IMR-90 (cell line): ENCODE data around the gene VWA8. TPM values are rescaled to one million over a fixed set of nuclear protein-coding genes. Genes with fewer than 3 reads are reported as not detected.

ENCODE experiments used
- ATAC-seq: fragments of 200-7000 bp; cut with Tn5 transposase; 2 replicates; pipeline ENCODE4 v1.9.1; 2020; ENCODE audit warnings: low read depth, mild to moderate bottlenecking, moderate library complexity
- BruUV-seq: library from RNA; stranded (reverse); fragments of 400-500 nt; replicated peaks from 2 replicates; lab custom pipeline; 2021; lab: Mats Ljungman, UMichigan
- CTCF ChIA-PET: fragments of 300-600 bp; formaldehyde crosslinking; extraction: SDS; loops from one replicate; lab custom pipeline; 2021; ENCODE audit warnings: antibody characterized with exemption; lab: Yijun Ruan, JAX
- POLR2A ChIA-PET: fragments of 300-600 bp; sonication (Branson Sonifier 250); formaldehyde crosslinking; loops from one replicate; lab custom pipeline; 2022; ENCODE audit warnings: antibody characterized with exemption; ENCODE audit not compliant: unreplicated experiment; lab: Charles Lee
- DNase-seq: peaks from one replicate; pipeline ENCODE4 v3.0.0; 2013
- H2AFZ ChIP-seq: replicated peaks from 2 replicates; pipeline ENCODE3; 2013; ENCODE audit warnings: low read length, mild to moderate bottlenecking; ENCODE audit not compliant: poor library complexity
- H2AK5ac ChIP-seq: 2 replicates; pipeline ENCODE4 v1.6.1; 2013; ENCODE audit warnings: low read depth, low read length, inconsistent platforms
- H2AK9ac ChIP-seq: replicated peaks from 2 replicates; pipeline ENCODE3; 2013; ENCODE audit warnings: mild to moderate bottlenecking, low read depth, low read length, moderate library complexity; ENCODE audit not compliant: poor library complexity
- H2BK120ac ChIP-seq: 2 replicates; pipeline ENCODE4 v1.6.1; 2013; ENCODE audit warnings: low read depth, low read length, inconsistent platforms
- H2BK15ac ChIP-seq: 3 replicates; pipeline ENCODE4 v1.6.1; 2013; ENCODE audit warnings: low read depth, low read length, inconsistent platforms
- H2BK20ac ChIP-seq: 2 replicates; pipeline ENCODE4 v1.6.1; 2013; ENCODE audit warnings: low read depth, mild to moderate bottlenecking, inconsistent platforms, low read length, moderate library complexity
- H2BK5ac ChIP-seq: 2 replicates; pipeline ENCODE4 v1.6.1; 2013; ENCODE audit warnings: mild to moderate bottlenecking, low read depth, low read length, inconsistent platforms; ENCODE audit not compliant: poor library complexity, severe bottlenecking
- H3K14ac ChIP-seq: replicated peaks from 2 replicates; pipeline ENCODE4 v1.6.1; 2013; ENCODE audit warnings: low read depth, low read length, inconsistent platforms
- H3K18ac ChIP-seq: 2 replicates; pipeline ENCODE4 v1.6.1; 2013; ENCODE audit warnings: low read depth, low read length, control low read depth
- H3K23ac ChIP-seq: 2 replicates; pipeline ENCODE4 v1.6.1; 2013; ENCODE audit warnings: low read depth, low read length, inconsistent platforms
- H3K27ac ChIP-seq: 2 replicates; pipeline ENCODE4 v1.5.1; 2013; ENCODE audit warnings: mild to moderate bottlenecking, control low read depth, low read length; ENCODE audit not compliant: insufficient read depth
- H3K27me3 ChIP-seq: 2 replicates; pipeline ENCODE4 v1.6.1; 2013; ENCODE audit warnings: low read length; ENCODE audit not compliant: control insufficient read depth, insufficient read depth
- H3K36me3 ChIP-seq: 2 replicates; pipeline ENCODE4 v1.6.1; 2013; ENCODE audit warnings: low read length, mixed read lengths; ENCODE audit not compliant: control insufficient read depth, insufficient read depth
- H3K4ac ChIP-seq: 2 replicates; pipeline ENCODE4 v1.6.1; 2013; ENCODE audit warnings: low read depth, low read length, inconsistent platforms
- H3K4me1 ChIP-seq: 2 replicates; pipeline ENCODE4 v1.6.1; 2013; ENCODE audit warnings: low read length, mixed read lengths; ENCODE audit not compliant: control insufficient read depth, insufficient read depth
- H3K4me2 ChIP-seq: 2 replicates; pipeline ENCODE4 v1.6.1; 2013; ENCODE audit warnings: low read depth, mild to moderate bottlenecking, control low read depth, low read length, moderate library complexity
- H3K4me3 ChIP-seq: 2 replicates; pipeline ENCODE4 v1.5.1; 2013; ENCODE audit warnings: low read depth, mild to moderate bottlenecking, control low read depth, low read length, moderate library complexity; ENCODE audit not compliant: insufficient read depth
- H3K56ac ChIP-seq: 2 replicates; pipeline ENCODE4 v1.6.1; 2013; ENCODE audit warnings: low read length, inconsistent platforms; ENCODE audit not compliant: insufficient read depth; ENCODE audit errors: extremely low read depth
- H3K79me1 ChIP-seq, 2 experiments: 2 replicates each; pipeline ENCODE4 v1.6.1; 2013; ENCODE audit warnings: low read length in 2 of 2, inconsistent platforms in 1 of 2, low read depth in 1 of 2
- H3K9ac ChIP-seq: 2 replicates; pipeline ENCODE4 v1.6.1; 2013; ENCODE audit warnings: low read depth, low read length, control low read depth
- H3K9me1 ChIP-seq: 2 replicates; pipeline ENCODE4 v1.6.1; 2013; ENCODE audit warnings: low read length, inconsistent platforms; ENCODE audit not compliant: insufficient read depth
- H3K9me3 ChIP-seq: 2 replicates; pipeline ENCODE4 v1.6.1; 2013; ENCODE audit warnings: low read length; ENCODE audit not compliant: control insufficient read depth, insufficient read depth
- H4K20me1 ChIP-seq: 2 replicates; pipeline ENCODE4 v1.6.1; 2013; ENCODE audit warnings: low read length, inconsistent platforms; ENCODE audit not compliant: insufficient read depth
- H4K5ac ChIP-seq: 2 replicates; pipeline ENCODE4 v1.6.1; 2013; ENCODE audit warnings: mild to moderate bottlenecking, low read depth, low read length, control low read depth
- H4K8ac ChIP-seq, 2 experiments: 2 replicates each; pipeline ENCODE4 v1.6.1; 2013; ENCODE audit warnings: low read depth in 2 of 2, low read length in 2 of 2, control low read depth in 1 of 2, inconsistent platforms in 1 of 2
- H4K91ac ChIP-seq: 2 replicates; pipeline ENCODE4 v1.6.1; 2013; ENCODE audit warnings: low read depth, low read length, inconsistent platforms; ENCODE audit not compliant: insufficient read depth
- BHLHE40 ChIP-seq: fragments of 150-350 bp; IDR thresholded peaks from 2 replicates; pipeline ENCODE4 v1.6.1; 2016; ENCODE audit warnings: mild to moderate bottlenecking, low read depth, low read length
- CEBPB ChIP-seq: IDR thresholded peaks from 2 replicates; pipeline ENCODE4 v1.6.1; 2012; ENCODE audit warnings: low read depth, low read length, improper control_type of control experiment
- CHD1 ChIP-seq: IDR thresholded peaks from 2 replicates; pipeline ENCODE4 v1.6.1; 2012; ENCODE audit warnings: low read depth, low read length, improper control_type of control experiment
- CTCF ChIP-seq: conservative IDR thresholded peaks from 2 replicates; pipeline ENCODE4 v1.5.1; 2012; ENCODE audit warnings: mild to moderate bottlenecking, low read depth, low read length, improper control_type of control experiment
- ELK1 ChIP-seq: fragments of 150-350 bp; IDR thresholded peaks from 2 replicates; pipeline ENCODE4 v1.6.1; 2016; ENCODE audit warnings: low read depth, mild to moderate bottlenecking, low read length, moderate library complexity, borderline replicate concordance
- FOS ChIP-seq: fragments of 150-350 bp; IDR thresholded peaks from 2 replicates; pipeline ENCODE4 v1.6.1; 2016; ENCODE audit warnings: low read depth, low read length
- MAFK ChIP-seq: IDR thresholded peaks from 2 replicates; pipeline ENCODE4 v1.6.1; 2012; ENCODE audit warnings: low read depth, low read length, improper control_type of control experiment
- MAZ ChIP-seq: IDR thresholded peaks from 2 replicates; pipeline ENCODE4 v1.6.1; 2012; ENCODE audit warnings: low read depth, mild to moderate bottlenecking, low read length, improper control_type of control experiment, moderate library complexity, borderline replicate concordance
- MXI1 ChIP-seq: IDR thresholded peaks from 2 replicates; pipeline ENCODE4 v1.6.1; 2012; ENCODE audit warnings: low read depth, mild to moderate bottlenecking, low read length, moderate library complexity, borderline replicate concordance
- NFE2L2 ChIP-seq: fragments of 150-350 bp; IDR thresholded peaks from 2 replicates; pipeline ENCODE4 v1.6.1; 2016; ENCODE audit warnings: low read depth, mild to moderate bottlenecking, low read length
- POLR2A ChIP-seq: IDR thresholded peaks from 2 replicates; pipeline ENCODE4 v1.6.1; 2012; ENCODE audit warnings: mild to moderate bottlenecking, low read depth, low read length
- RAD21 ChIP-seq: IDR thresholded peaks from 2 replicates; pipeline ENCODE4 v1.6.1; 2012; ENCODE audit warnings: low read length, improper control_type of control experiment
- RCOR1 ChIP-seq: IDR thresholded peaks from 2 replicates; pipeline ENCODE4 v1.6.1; 2012; ENCODE audit warnings: mild to moderate bottlenecking, low read length, improper control_type of control experiment; ENCODE audit not compliant: insufficient replicate concordance
- RFX5 ChIP-seq: IDR thresholded peaks from 2 replicates; pipeline ENCODE4 v1.8.0; 2012; ENCODE audit warnings: low read depth, mild to moderate bottlenecking, low read length, moderate library complexity
- SMC3 ChIP-seq: fragments of 150-350 bp; IDR thresholded peaks from 2 replicates; pipeline ENCODE4 v1.6.1; 2016; ENCODE audit warnings: low read depth, mild to moderate bottlenecking, antibody characterized with exemption, low read length, moderate library complexity
- USF2 ChIP-seq: fragments of 150-350 bp; IDR thresholded peaks from 2 replicates; pipeline ENCODE4 v1.6.1; 2017; ENCODE audit warnings: mild to moderate bottlenecking, antibody characterized with exemption, low read length, low read depth
- WGBS, 2 experiments: methylation state at CpG; one replicate each; pipeline versions ENCODE4 v1.1.5 to v1.1.7; 2013; ENCODE audit warnings: missing lambda C conversion rate in 2 of 2; ENCODE audit not compliant: insufficient read length in 1 of 2; ENCODE audit errors: extremely low coverage in 2 of 2; 5-methylcytosine and 5-hydroxymethylcytosine counted together
- dilution Hi-C: fragments of 300-500 bp; cut with HindIII; formaldehyde crosslinking; loops from one replicate; pipeline ENCODE4 v1.14.3; 2018; ENCODE audit warnings: low sequenced_read_pairs; ENCODE audit not compliant: unreplicated experiment
- in situ Hi-C: fragments of 300-500 bp; cut with MboI; formaldehyde crosslinking; loops from 3 replicates; pipeline ENCODE4 v1.14.3; 2019; ENCODE audit warnings: low sequenced_read_pairs, inconsistent platforms, mixed read lengths
- intact Hi-C: fragments of 100-400 bp; cut with micrococcal nuclease; formaldehyde crosslinking; loops from 2 replicates; pipeline ENCODE4 v1.10.0; 2022
- polyA plus RNA-seq, 3 experiments: library from polyadenylated mRNA; depleted of rRNA; stranded (reverse); fragments of >200 nt; gene quantifications; 2 replicates each; pipeline ENCODE4 v1.2.3, GENCODE V29; 2012; ENCODE audit warnings: low replicate concordance in 1 of 3
- total RNA-seq: library from RNA; depleted of rRNA; stranded (reverse); fragments of >200 nt; gene quantifications from 2 replicates; pipeline ENCODE4 v1.2.3, GENCODE V29; 2012

VWA8 gene
- total and polyA plus RNA-seq, 2 of the 4 experiments (the other 2 are of a cell fraction): 5.9 to 18.3 TPM

- no peaks in the 10 kb centered on the region for H3K9me3 ChIP-seq
- H3K56ac ChIP-seq: no peak overlapping the region
- H2BK20ac ChIP-seq: no peak overlapping the region
- no peak overlapping the region for H2AK5ac ChIP-seq
- no peak overlapping the region for H2BK120ac ChIP-seq
- no peak overlapping the region for H3K27ac ChIP-seq
- H4K91ac ChIP-seq: no peak overlapping the region
- no peaks in the 10 kb centered on the region for H3K27me3 ChIP-seq
- H2AK9ac ChIP-seq: no peak overlapping the region
- no peak overlapping the region for H3K18ac ChIP-seq
- dilution Hi-C loops (no loop called here), in situ Hi-C loops (no loop called here), intact Hi-C loops (no loop called here)
- TF ChIP-seq CTCF: no peak
- TF ChIP-seq BHLHE40: no peak
- TF ChIP-seq MAZ: no peak
- no peak for TF ChIP-seq RFX5
- TF ChIP-seq MXI1: no peak
- no peak for TF ChIP-seq POLR2A
- TF ChIP-seq USF2: no peak
- no peak for TF ChIP-seq RAD21
- TF ChIP-seq SMC3: no peak
- no peak for TF ChIP-seq NFE2L2
- no peak for TF ChIP-seq RCOR1
- no peak for TF ChIP-seq FOS
- TF ChIP-seq CHD1: no peak
- no peak for TF ChIP-seq ELK1
- TF ChIP-seq MAFK: no peak
- no peak for TF ChIP-seq CEBPB
- ChIA-PET POLR2A (no interaction called here), CTCF (no interaction called here)
- H3K4ac ChIP-seq: no peak overlapping the region
- 0 out of 2 replicates have a peak, but pooled peaks cover 3% of the 10 kb centered on the region for H3K9me1 ChIP-seq
- H4K5ac ChIP-seq: no peak overlapping the region
- DNase-seq: no peak
- H2BK15ac ChIP-seq: no peak overlapping the region
- no peaks in the 10 kb centered on the region; the same call in 1 of the 2 replicates for H3K36me3 ChIP-seq
- no peak overlapping the region for H3K14ac ChIP-seq
- H3K4me3 ChIP-seq: no peak overlapping the region
- H3K9ac ChIP-seq: no peak overlapping the region
- 0 out of 2 replicates have a peak, but pooled peaks cover 3% of the 10 kb centered on the region for H4K20me1 ChIP-seq
- H3K4me2 ChIP-seq: no peak overlapping the region
- no peaks in the 10 kb centered on the region for H3K4me1 ChIP-seq
- no peak overlapping the region for H2BK5ac ChIP-seq
- no TSS peak for BruUV-seq
- no peak overlapping the region for H2AFZ ChIP-seq
- no peak for ATAC-seq
- no CpG with 5 or more reads among the region's 1 CpG for WGBS, 2 experiments
- no peak overlapping the region for H4K8ac ChIP-seq
- no peak overlapping the region for H3K23ac ChIP-seq
- H3K79me1 ChIP-seq: peaks cover 4 to 9% of the 10 kb centered on the region in 2 experiments
These were observed 25.4 kb downstream of the VWA8 start for GRCh38 chr13:41935501-41935900.
